GM18526 (cell line): Measurements from ENCODE around the gene NOTCH4.

ENCODE experiments used
- POLR2A ChIP-seq: IDR thresholded peaks from 3 replicates; pipeline ENCODE4 v1.6.1; 2011; ENCODE audit not compliant: insufficient read length; ENCODE audit errors: extremely low read depth

Gene NOTCH4

GRCh38 chr6:32176476-32177182, 47.2 kb downstream of the NOTCH4 start:
- TF ChIP-seq POLR2A = no peak

DNA sequence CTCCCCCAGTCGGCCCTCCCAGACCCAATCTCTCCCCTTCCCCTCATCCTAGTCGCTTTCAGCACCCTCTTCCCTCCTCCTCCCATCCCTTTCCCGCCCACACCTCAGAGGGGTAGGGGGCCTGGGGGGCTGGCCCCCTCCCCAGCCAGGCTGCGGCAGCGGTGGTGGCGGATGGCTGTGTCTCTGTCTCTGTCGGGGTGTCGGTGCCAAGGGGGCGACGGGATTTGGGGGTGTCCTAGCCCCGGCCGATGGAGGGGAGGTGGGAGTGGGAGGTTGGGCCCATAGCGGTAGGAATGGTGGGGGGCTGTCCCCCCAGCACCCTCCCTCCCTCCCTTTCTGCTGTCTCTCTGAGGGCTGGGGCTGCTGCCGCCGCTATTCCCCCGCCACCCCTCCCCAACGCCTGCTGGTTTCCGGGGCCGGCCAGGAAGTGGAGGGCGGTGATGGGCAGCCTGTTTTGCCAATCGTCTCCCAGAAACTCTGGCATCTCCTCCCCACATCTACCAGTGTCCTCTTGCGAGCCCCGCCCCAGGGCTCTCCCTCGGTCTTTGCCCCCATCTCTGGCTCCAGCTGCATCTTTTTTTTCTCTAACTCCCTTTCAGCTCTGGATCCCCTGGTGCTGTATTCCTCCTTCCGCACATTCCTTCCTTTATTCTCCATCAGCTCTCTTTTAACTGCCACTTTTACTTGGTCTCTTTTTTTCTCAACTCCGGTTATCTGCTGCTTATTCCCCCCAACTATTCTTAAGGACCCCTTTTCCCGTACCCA, 48.0 kb downstream of the NOTCH4 start, which contains the start of gene AGPAT1:
Gene AGPAT1 (minus strand): TSS at position 374 of the 765 bp plus-strand sequence. CDS start 4,588 bp downstream, outside the sequence.
- peak; percentile 62 for TF ChIP-seq POLR2A

GRCh38 chr6:32175322-32175710, 48.6 kb downstream of the NOTCH4 start:
- no peak for TF ChIP-seq POLR2A

DNA sequence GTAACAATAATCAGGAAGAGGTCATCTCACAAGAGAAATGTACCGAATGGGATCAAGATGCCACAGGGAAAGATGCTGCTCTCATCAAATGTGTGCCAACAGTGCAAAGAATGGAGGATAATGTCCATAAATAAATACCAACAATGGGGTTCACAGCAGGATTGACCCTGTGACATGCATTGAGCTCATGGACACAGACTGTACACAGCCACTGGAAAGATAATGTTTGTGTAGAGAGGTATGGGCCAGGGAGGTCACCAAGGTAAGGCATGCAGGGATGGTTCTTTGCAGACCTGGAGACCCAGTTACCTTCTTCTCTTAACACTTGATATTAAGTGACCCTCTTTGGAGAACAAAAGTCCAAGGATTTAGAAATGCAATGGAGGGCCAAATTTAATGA, 49.5 kb downstream of the NOTCH4 start:
- TF ChIP-seq POLR2A = no peak

DNA sequence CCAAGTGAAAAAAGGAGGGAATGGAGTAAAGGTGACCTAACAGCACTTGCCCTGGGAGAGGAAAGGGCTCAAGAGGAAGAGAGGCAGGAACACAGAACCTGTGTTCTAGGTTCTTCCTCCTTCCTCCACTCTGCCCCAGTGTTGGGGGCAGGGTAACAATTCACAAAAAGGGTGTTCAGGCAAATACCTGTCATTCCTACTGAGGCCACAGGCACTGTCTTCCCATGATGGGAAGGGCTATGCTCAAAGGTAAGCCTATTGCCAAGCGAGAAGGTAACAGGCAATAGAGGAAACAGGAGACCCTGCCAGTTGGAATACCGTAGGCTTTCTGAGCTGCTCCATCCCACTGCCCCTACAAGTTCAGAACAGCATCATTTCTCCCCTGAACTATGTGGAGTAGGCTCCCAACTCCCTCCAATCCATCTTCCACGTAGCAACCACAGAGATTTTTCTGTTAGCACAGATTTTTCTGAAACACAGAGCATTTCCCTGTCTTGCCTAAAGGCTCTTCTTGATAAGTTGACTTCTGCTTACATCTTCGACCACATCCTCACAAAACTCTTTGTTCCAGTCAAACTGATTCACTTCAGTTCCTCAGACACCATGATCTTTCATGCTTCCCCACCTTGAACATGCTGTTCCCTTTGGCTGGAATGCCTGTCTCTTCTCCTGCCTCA, 50.7 kb downstream of the NOTCH4 start:
- no peak for TF ChIP-seq POLR2A

DNA sequence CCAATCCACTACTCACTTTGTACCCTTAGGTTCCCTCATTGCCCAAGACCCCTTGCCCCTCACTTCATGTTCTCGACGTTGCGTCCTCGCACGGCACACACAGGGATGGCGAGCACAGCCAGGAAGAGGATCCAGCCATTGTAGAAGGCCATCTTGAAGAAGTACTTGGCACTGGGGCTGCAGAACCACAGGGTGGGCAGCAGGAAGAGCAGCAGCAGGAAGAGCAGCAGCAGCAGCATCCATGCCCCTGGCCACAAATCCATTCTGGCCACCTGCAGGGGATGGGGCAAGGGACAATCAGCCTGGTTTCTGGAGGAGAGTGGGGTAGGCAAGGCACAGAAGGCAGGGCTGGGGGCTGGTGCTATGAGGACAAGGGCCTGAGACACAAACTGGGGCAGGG, 52.6 kb downstream of the NOTCH4 start:
- no peak for TF ChIP-seq POLR2A

DNA sequence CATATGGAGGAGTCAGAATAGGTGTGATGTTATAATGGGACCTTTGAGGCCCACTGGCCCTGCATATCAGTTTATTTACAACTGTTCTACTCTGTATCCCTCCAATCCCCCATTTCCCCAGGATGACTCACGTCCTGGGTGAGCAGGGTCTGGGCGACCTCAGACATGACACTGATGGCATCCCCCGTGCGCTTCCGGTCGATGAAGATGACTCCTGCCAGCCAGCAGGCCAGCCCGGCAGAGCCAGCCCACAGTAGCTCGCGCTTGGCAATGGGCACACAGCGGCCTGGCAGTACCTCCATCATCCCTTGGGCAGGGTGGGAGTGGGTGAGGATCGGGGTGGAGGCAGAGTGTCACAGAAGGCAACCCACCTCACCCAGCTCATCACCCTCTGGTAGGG, 53.6 kb downstream of the NOTCH4 start:
- TF ChIP-seq POLR2A = no peak

DNA sequence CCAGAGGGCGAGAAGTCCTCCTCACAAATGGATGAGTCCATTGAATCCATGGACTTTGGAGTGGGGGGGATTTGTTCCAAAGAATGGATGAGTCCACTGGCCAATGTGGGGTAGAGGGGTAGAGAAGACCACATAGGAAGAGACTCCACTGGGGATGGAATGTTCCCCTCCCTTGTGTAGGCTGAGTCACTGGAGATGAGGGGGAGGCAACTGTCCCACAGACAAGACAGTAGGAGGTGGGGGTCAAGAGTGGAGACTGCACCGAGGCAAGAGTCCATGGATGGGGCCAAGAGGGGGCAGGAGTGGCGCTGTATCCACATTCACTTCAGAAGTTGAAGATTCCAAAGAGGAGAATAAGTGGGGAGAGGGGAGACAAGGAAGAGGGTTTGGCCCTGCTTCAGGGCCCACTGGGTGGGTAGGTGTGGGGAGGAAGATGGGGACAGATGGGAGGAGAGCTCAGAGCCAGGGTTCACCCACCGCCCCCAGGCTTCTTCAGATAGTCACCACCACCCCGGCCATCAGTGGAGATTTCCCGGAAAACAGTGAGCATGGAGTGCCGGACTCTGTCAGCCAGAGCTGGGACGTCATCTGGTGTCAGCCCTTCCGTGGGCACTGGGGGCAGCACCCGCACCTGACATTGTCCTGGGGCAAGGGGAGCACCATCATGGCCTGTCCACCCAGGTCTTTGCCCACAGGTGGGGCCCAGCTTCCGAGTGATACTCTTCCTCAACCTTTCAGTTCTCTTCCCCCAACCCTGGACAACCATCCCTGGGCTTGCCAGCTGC, 54.9 kb downstream of the NOTCH4 start:
- no peak for TF ChIP-seq POLR2A

DNA sequence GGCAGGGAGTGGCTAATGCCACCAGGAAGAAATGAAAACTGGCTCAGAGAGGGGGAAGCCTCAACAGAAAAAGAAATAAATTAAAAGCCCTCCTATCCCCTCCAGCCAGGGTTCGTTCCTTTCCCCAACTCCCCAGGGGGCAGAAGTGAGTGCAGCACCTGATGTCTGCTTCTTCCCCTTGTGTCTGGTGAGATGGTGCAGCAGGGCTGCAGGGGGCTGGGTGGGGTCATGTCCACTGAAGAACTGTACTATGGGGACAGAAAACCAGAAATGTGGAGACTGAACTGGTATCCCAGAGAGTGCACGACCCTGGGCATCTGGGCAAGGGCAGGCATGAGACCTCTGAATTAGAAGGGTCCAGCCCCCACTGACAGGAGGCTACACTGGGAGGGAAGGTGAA, 55.5 kb downstream of the NOTCH4 start:
- no peak for TF ChIP-seq POLR2A

- TF ChIP-seq POLR2A = no peak
These were observed 56.1 kb downstream of the NOTCH4 start for GRCh38 chr6:32167761-32168262.

- no peak for TF ChIP-seq POLR2A
These were observed 56.6 kb downstream of the NOTCH4 start for GRCh38 chr6:32167154-32167760.

- no peak for TF ChIP-seq POLR2A
These were observed 57.3 kb downstream of the NOTCH4 start for GRCh38 chr6:32166411-32167061.

DNA sequence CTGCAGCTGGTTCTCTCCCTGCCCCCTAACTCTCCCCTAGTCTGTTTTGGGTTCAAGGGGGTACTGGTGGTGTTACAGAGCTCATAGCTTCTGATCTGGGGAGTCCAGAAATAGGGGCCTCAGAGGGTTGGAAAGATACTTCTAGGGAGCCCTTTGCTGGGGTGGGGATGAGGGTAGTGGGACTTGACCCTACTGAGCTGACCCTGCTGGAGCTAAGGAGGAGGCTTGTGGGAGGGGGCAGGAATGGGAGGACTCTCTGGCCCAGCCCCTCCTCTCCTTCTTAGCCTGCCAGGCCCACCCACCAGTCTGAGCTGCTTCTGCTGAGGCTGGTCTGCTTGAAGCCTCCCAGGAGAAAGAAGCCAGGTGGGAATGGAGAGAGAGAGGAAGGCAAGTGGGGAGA, 59.6 kb downstream of the NOTCH4 start, which contains the start of gene EGFL8:
Gene EGFL8 (plus strand): TSS at position 301 of the 400 bp plus-strand sequence. CDS start 1,571 bp downstream, outside the sequence.
- TF ChIP-seq POLR2A = no peak

DNA sequence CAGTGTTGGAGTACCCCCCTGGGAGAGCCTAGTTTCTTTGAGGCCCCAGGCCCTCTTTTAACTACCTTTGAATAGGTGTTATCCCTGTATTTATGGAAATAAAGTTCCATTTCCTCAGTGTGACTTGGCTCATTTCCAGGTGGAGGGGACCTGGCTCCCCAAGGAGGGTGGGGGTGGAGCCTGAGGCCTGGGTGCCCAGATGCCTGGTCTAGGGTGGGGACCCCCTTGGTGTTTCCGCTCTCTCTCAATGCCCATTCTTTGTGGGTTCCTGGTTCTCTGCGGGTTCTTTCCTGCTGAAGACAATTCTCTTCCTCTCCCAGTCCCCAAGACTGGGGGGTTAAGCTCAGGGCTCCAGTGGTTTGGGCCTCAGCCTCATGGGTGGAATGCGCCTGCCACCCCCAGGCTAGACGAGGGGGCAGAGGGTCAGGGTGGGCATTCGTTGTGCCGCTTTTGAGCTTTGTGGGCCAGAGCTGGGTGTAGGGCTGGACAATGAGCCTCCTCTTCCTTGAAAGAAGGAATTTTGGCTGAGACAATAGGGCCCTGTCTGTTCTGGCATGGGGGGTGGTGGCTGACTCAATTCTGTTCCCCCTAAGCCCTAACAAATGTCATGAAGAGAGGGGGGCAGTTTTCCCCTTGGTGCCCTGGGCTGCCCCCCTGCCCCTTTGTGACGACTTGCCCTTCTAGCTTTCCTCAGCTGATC, 60.2 kb downstream of the NOTCH4 start:
- TF ChIP-seq POLR2A = no peak

DNA sequence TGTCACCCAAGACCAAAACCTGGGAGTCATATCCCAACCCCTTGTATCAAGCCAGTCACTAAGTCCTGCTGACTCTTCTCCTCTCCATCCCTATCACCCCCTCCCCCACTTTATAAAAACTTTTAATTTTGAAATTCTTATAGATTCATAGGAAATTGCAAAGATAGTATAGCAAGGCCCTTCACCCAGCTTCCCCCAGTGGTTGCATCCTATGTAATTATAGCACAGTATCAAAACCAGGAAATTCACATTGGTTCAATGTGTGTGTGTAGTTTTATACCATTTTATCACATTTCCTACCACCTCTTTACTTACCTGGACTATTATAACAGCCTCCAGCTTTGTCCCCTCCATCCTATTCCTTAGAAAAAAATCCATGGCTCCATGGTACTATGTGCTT, 65.8 kb downstream of the NOTCH4 start:
- no peak for TF ChIP-seq POLR2A
